ENCODE measurements around the gene PAQR9. TPM values are rescaled to one million over a fixed set of nuclear protein-coding genes. Genes with fewer than 3 reads are reported as not detected.
A peak's percentile ranks its signal among the peaks of the same experiment; 100 is the strongest.

The PAQR9 gene
- total and polyA plus RNA-seq, 9 of the 15 experiments (the other 6 are each of a cell fraction or from before 2014, with no cell fraction given), result 0.04 to 0.58 (median 0.22) TPM

DNA sequence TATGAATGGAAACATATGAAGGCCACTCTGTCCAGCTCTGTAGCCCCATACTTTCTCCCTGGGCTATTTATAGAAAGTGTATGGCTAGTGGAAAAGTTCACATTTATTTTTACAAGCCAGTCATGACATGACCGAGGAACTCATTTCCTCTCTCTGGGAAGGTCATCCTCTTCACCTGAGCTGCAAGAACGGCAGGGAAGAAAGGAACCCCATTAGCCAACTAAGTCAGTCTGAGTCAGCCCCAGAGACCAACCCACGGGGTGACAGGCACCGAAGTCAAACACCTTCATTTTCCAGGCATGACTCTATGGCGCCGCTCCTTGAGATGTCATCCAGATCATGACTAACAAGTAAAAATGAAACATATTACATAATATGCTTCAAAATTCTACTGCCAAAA, 4.8 kb downstream of the PAQR9 start (continued):
- TF ChIP-seq, protein P1, sequence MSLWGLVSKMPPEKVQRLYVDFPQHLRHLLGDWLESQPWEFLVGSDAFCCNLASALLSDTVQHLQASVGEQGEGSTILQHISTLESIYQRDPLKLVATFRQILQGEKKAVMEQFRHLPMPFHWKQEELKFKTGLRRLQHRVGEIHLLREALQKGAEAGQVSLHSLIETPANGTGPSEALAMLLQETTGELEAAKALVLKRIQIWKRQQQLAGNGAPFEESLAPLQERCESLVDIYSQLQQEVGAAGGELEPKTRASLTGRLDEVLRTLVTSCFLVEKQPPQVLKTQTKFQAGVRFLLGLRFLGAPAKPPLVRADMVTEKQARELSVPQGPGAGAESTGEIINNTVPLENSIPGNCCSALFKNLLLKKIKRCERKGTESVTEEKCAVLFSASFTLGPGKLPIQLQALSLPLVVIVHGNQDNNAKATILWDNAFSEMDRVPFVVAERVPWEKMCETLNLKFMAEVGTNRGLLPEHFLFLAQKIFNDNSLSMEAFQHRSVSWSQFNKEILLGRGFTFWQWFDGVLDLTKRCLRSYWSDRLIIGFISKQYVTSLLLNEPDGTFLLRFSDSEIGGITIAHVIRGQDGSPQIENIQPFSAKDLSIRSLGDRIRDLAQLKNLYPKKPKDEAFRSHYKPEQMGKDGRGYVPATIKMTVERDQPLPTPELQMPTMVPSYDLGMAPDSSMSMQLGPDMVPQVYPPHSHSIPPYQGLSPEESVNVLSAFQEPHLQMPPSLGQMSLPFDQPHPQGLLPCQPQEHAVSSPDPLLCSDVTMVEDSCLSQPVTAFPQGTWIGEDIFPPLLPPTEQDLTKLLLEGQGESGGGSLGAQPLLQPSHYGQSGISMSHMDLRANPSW (CRISPR knock-in tag; IDR thresholded peaks at IDR 0.05), result no peak
- TF ChIP-seq FOXJ3 (CRISPR knock-in tag; IDR thresholded peaks at IDR 0.05) (no peak), PML (IDR thresholded peaks at IDR 0.05; ENCODE audit: low read length) (no peak), MEIS2 (IDR thresholded peaks at IDR 0.05; ENCODE audit: partially characterized antibody) (no peak), DPF2 (IDR thresholded peaks at IDR 0.05) (0 out of 2 replicates have a peak, but pooled peaks have one; percentile 18), SNIP1 (IDR thresholded peaks at IDR 0.05; ENCODE audit: low read depth) (no peak), ZFPM2 (CRISPR knock-in tag; IDR thresholded peaks at IDR 0.05) (no peak), SIRT6 (IDR thresholded peaks at IDR 0.05; ENCODE audit: low read depth, low read length) (no peak), RHOXF2B (CRISPR knock-in tag; conservative IDR thresholded peaks at IDR 0.05) (no peak), CEBPB (tag; IDR thresholded peaks at IDR 0.05) (no peak), ZNF586 (CRISPR knock-in tag; conservative IDR thresholded peaks at IDR 0.05) (no peak), HDAC1 (IDR thresholded peaks at IDR 0.05) (no peak), HDAC2 (IDR thresholded peaks at IDR 0.05) (no peak), CBX3 (IDR thresholded peaks at IDR 0.05; ENCODE audit: borderline replicate concordance in 1 of 2, low read length in 2 of 2) (no peak), ZNF830 (CRISPR knock-in tag; IDR thresholded peaks at IDR 0.05) (no peak), PCBP1 (IDR thresholded peaks at IDR 0.05; ENCODE audit: low read depth, low read length, poor library complexity, severe bottlenecking) (no peak)
- TF ChIP-seq, protein P2, sequence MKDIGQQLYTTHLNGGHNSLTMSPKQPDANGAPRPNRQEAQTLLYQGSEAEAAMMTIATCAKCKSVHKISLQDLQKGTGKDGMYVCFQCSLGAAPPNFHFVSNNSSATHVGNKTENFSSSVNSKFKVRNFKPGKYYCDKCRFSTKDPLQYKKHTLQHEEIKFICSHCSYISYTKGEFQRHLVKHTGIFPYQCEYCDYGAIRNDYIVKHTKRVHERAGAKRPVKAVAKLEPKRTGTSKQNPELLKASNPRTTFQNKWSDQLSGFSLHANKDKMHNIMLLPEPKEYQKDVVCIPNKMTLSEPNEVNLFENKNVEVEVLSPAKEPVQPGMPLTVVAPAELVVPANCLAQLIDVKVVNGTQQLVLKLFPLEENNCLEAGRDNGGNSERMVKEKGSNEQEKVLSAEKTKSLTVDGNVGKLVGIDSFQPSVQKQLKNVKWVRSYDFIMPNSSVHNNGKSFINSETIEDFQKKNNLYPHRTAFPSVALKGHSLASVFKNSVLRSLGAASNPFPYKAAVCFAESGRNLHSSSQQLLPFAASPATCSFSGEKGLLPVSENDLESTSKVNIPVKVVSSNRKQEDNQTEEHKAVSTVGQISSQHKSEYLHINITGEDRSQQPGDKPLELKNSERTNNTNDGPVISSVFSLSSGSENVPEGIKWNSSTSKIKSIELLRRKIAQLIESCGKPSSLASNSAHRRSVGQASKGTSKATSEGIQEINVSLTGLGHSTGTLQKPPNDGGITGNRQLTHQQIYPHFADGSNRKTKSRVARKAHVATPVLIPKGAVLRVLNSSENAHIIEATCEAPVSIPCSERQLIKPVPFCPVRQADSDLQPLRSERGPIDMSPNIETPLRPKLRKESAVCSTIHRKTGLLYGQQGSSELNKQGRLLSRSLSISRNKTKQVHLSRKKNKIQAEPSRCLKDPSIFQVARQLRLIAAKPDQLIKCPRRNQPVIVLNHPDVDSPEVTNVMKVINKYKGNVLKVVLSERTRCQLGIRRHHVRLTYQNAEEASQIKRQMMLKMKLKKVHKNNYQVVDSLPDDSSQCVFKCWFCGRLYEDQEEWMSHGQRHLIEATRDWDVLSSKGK (CRISPR knock-in tag; IDR thresholded peaks at IDR 0.05), result no peak
- TF ChIP-seq, protein P3, sequence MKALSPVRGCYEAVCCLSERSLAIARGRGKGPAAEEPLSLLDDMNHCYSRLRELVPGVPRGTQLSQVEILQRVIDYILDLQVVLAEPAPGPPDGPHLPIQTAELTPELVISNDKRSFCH (CRISPR knock-in tag; IDR thresholded peaks at IDR 0.05), result no peak
- TF ChIP-seq, protein P3 (tag; IDR thresholded peaks at IDR 0.05), result no peak
- TF ChIP-seq, protein P4, sequence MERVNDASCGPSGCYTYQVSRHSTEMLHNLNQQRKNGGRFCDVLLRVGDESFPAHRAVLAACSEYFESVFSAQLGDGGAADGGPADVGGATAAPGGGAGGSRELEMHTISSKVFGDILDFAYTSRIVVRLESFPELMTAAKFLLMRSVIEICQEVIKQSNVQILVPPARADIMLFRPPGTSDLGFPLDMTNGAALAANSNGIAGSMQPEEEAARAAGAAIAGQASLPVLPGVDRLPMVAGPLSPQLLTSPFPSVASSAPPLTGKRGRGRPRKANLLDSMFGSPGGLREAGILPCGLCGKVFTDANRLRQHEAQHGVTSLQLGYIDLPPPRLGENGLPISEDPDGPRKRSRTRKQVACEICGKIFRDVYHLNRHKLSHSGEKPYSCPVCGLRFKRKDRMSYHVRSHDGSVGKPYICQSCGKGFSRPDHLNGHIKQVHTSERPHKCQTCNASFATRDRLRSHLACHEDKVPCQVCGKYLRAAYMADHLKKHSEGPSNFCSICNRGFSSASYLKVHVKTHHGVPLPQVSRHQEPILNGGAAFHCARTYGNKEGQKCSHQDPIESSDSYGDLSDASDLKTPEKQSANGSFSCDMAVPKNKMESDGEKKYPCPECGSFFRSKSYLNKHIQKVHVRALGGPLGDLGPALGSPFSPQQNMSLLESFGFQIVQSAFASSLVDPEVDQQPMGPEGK (CRISPR knock-in tag; IDR thresholded peaks at IDR 0.05; ENCODE audit: borderline replicate concordance), result no peak
- TF ChIP-seq, protein P5, sequence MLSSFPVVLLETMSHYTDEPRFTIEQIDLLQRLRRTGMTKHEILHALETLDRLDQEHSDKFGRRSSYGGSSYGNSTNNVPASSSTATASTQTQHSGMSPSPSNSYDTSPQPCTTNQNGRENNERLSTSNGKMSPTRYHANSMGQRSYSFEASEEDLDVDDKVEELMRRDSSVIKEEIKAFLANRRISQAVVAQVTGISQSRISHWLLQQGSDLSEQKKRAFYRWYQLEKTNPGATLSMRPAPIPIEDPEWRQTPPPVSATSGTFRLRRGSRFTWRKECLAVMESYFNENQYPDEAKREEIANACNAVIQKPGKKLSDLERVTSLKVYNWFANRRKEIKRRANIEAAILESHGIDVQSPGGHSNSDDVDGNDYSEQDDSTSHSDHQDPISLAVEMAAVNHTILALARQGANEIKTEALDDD (IDR thresholded peaks at IDR 0.05), result peak; percentile 52; the same call in 1 of the 2 replicates

All from K562 (cell line).